Ovary (tissue), 9 donors: Measurements from ENCODE around the gene KIRREL1. TPM values are rescaled to one million over a fixed set of nuclear protein-coding genes. Genes with fewer than 3 reads are reported as not detected.

Experiments used
- DNase-seq, 5 donors: peaks; one replicate each; pipeline ENCODE4 v3.0.0-alpha.2; 2019 to 2020
- H3K27ac ChIP-seq, 2 donors: fragments of 200-600 bp; one replicate each; pipeline versions ENCODE4 v1.5.1 to v1.8.0; 2019 to 2022
- H3K27me3 ChIP-seq: fragments of 200-600 bp; one replicate; pipeline ENCODE4 v1.8.0; 2022
- H3K36me3 ChIP-seq: fragments of 200-600 bp; sonication (generic); one replicate; pipeline ENCODE4 v1.5.1; 2019
- H3K4me1 ChIP-seq: one replicate; pipeline ENCODE4 v1.8.1; 2013; ENCODE audit warnings: mild to moderate bottlenecking, moderate library complexity; ENCODE audit not compliant: insufficient read depth
- H3K4me3 ChIP-seq: fragments of 200-600 bp; sonication (generic); one replicate; pipeline ENCODE4 v1.5.1; 2017
- H3K9me3 ChIP-seq, 2 donors: fragments of 200-600 bp in 1 of 2; sonication (generic) in 1 of 2; one replicate each; pipeline versions ENCODE4 v1.5.1 to v1.8.1; 2013 to 2019; ENCODE audit warnings: mild to moderate bottlenecking in 1 of 2, moderate library complexity in 1 of 2
- EP300 ChIP-seq: sonication (generic); formaldehyde crosslinking; IDR thresholded peaks from one replicate; pipeline ENCODE4 v1.6.1; 2017; ENCODE audit warnings: antibody characterized with exemption
- POLR2A ChIP-seq: fragments of 450-650 bp; IDR thresholded peaks from one replicate; pipeline ENCODE4 v1.6.1; 2017; ENCODE audit warnings: antibody characterized with exemption, mild to moderate bottlenecking, moderate library complexity
- WGBS, 3 donors: extraction: QIAGEN DNeasy Blood & Tissue Kit in 1 of 3; methylation state at CpG; one replicate each; pipeline versions ENCODE4 v1.1.5 to v1.1.7; 2013 to 2017; 5-methylcytosine and 5-hydroxymethylcytosine counted together
- intact Hi-C, 4 donors: fragments of 100-400 bp; cut with DNase I; formaldehyde crosslinking; loops; one replicate each; pipeline versions ENCODE4 v1.11.0 to v1.15.1; 2022 to 2023
- polyA plus RNA-seq, 2 donors: library from polyadenylated mRNA; stranded (reverse); fragments of 200-250 nt in 1 of 2; fragments of 350-450 nt in 1 of 2; fragmentation: Illumina TruSeq in 1 of 2; extraction: RNeasy Lipid Tissue Mini Kit (QIAGEN cat#74804) in 1 of 2; gene quantifications; one replicate each; pipeline ENCODE4 v1.2.3, GENCODE V29; 2013 to 2014
- total RNA-seq, 7 donors: library from RNA; depleted of rRNA in 2 of 7; stranded (reverse); fragments of >200 nt in 2 of 7; fragmentation: NEBNext Ultra II Directional in 3 of 7; extraction: Animal tissue kit (Norgen Biotek cat#: 25700) in 3 of 7; gene quantifications; one replicate each; pipeline versions ENCODE4 v1.1.0 to v1.2.4, GENCODE V29; 2016 to 2023
- TF ChIP-seq, protein P1 (sequence below), 3 donors: fragments of 450-650 bp in 2 of 3; fragments of 200-600 bp in 1 of 3; IDR thresholded peaks; one replicate each; pipeline versions ENCODE4 v1.5.1 to v1.8.0; 2016 to 2022; ENCODE audit warnings: antibody characterized with exemption in 3 of 3, mild to moderate bottlenecking in 1 of 3
- donor health status: DM: no; HTN: no; CAD: no; lungs with moderate emphysema.
- donor health status: DM: no; HTN: no; CAD: no.
- donor health status: Bipolar disorder and iron deficiency.
- donor health status: DM: yes; HTN: yes; CAD: no.
- donor health status: DM: no; HTN: no; CAD: no.
- donor health status: DM: yes; HTN: yes; CAD: no.

The KIRREL1 gene
- total and polyA plus RNA-seq, 9 donors: 29.9 to 90.0 (median 65.8) TPM

DNA sequence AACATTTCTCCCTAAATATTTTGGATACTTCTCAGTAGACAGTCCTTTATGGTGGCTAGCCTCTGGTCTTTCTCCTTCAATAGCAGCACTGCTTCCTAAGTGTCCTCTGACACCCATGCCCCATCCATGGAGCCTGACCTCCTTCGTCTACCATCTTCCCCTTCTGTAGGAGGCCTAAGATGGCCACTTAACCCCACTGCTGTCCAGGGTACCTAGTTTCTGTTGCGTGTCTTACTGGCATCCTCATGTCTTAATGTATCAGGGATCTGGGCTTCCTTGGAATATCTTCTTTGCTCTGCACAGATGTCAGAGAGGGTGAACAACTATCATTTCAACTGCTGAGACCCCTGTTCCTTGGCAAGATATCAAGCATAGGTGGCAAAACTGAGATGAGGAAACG lies 5.4 kb upstream of the KIRREL1 start:
- peaks cover 5% of the 10 kb centered on the region for H3K4me1 ChIP-seq
- no peaks in the 10 kb centered on the region for H3K9me3 ChIP-seq
- TF ChIP-seq EP300: no peak
- TF ChIP-seq, protein P1, sequence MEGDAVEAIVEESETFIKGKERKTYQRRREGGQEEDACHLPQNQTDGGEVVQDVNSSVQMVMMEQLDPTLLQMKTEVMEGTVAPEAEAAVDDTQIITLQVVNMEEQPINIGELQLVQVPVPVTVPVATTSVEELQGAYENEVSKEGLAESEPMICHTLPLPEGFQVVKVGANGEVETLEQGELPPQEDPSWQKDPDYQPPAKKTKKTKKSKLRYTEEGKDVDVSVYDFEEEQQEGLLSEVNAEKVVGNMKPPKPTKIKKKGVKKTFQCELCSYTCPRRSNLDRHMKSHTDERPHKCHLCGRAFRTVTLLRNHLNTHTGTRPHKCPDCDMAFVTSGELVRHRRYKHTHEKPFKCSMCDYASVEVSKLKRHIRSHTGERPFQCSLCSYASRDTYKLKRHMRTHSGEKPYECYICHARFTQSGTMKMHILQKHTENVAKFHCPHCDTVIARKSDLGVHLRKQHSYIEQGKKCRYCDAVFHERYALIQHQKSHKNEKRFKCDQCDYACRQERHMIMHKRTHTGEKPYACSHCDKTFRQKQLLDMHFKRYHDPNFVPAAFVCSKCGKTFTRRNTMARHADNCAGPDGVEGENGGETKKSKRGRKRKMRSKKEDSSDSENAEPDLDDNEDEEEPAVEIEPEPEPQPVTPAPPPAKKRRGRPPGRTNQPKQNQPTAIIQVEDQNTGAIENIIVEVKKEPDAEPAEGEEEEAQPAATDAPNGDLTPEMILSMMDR (IDR thresholded peaks at IDR 0.05): no peak
- TF ChIP-seq POLR2A: no peak
- no peak for DNase-seq
- intact Hi-C loops: loop anchor here in 2 of 4 donors (5.0 to 10.0 kb wide), 2 partner anchors 107 to 124 kb away; no protein-coding TSS in a partner anchor
- no peak overlapping the region for H3K27ac ChIP-seq
- H3K36me3 ChIP-seq: no peaks in the 10 kb centered on the region
- WGBS, 3 donors: 80 to 87% (median 85%) methylated on average over 3 of the region's 3 CpGs
- H3K4me3 ChIP-seq: no peak overlapping the region
- no peaks in the 10 kb centered on the region for H3K27me3 ChIP-seq

DNA sequence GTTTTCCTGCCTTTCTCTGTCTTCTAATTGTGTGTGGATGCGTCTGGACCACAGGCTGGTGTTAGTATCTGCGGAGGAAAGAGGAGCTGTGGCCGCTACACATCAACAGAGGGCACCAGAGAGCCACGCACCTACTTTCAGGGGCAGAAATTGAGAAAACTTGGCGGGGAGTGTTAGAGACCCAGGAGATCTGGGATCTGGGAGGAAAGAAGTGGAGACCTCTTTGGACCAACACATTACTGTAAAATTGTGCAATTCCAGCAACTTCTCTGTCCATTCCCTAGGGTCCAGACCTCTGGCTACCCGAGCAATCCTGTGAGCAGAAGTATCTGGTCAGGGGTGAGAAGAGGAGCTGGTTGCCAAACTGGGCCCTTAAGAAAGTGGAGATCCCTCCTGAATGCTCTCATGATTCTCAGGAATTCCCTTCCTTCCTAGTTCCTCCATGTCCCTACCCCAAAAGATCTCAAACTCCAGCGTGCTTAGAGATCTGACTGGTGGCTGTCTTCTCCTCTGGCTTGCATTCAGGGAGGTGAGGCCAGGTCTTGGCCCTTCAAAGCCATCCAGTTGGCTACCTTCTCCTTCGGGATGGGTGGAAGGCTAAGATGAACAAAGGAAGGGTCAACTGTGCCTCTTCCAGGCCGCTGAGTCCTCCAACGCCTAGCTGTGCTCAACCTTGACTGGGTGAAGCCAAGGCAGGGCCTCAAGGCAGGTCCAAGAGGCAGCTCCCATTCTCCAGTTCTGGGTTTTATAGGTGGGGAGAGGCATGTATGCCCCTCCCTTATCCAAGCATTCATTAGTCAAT lies 1.2 kb upstream of the KIRREL1 start:
- peak overlapping the region; percentile 25 to 97 for H3K27ac ChIP-seq
- intact Hi-C loops: loop anchor here in 1 of 4 donors (2.0 to 10.0 kb wide), 4 partner anchors 43 to 1863 kb away; no protein-coding TSS in a partner anchor
- H3K4me1 ChIP-seq: peaks cover 13% of the 10 kb centered on the region
- H3K27me3 ChIP-seq: no peaks in the 10 kb centered on the region
- peak; percentile 75 to 89 (median 85) for DNase-seq
- TF ChIP-seq, protein P1 (IDR thresholded peaks at IDR 0.05): peak; percentile 92 to 95 (median 92)
- TF ChIP-seq EP300: no peak
- H3K36me3 ChIP-seq: no peaks in the 10 kb centered on the region
- H3K9me3 ChIP-seq: no peaks in the 10 kb centered on the region
- WGBS, 3 donors: 32 to 35% (median 35%) methylated on average over 10 of the region's 10 CpGs
- no peak overlapping the region for H3K4me3 ChIP-seq

DNA sequence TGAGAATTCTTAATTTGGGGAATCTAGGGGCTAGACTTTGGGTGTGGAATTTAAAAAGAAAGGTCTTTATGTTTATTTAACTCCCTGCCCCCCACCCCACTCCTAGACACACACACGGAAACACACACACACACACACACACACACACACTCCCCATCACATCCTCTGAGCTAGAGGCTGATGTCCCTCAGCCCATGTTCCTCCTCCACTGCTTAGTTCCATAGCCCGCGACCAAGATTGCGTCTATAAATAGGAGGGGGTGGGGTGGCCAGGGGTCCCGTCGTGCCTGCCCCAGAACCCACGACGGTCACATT lies 655 bp upstream of the KIRREL1 start:
- Histone ChIP-seq H3K27me3 (no peaks in the 10 kb centered on the region), H3K27ac (peak overlapping the region; percentile 95 to 97), H3K9me3 (no peaks in the 10 kb centered on the region), H3K36me3 (no peaks in the 10 kb centered on the region), H3K4me3 (peak overlapping the region; percentile 97), H3K4me1 (peaks cover 16% of the 10 kb centered on the region)
- intact Hi-C loops: loop anchor here in 1 of 4 donors (2.0 to 10.0 kb wide), 4 partner anchors 42 to 1862 kb away; no protein-coding TSS in a partner anchor
- DNase-seq: no peak
- 3% methylated on average over 8 of the region's 8 CpGs for WGBS, 3 donors
- TF ChIP-seq, protein P1 (IDR thresholded peaks at IDR 0.05): peak in 1 of 3 donors; percentile 10
- TF ChIP-seq EP300: no peak

DNA sequence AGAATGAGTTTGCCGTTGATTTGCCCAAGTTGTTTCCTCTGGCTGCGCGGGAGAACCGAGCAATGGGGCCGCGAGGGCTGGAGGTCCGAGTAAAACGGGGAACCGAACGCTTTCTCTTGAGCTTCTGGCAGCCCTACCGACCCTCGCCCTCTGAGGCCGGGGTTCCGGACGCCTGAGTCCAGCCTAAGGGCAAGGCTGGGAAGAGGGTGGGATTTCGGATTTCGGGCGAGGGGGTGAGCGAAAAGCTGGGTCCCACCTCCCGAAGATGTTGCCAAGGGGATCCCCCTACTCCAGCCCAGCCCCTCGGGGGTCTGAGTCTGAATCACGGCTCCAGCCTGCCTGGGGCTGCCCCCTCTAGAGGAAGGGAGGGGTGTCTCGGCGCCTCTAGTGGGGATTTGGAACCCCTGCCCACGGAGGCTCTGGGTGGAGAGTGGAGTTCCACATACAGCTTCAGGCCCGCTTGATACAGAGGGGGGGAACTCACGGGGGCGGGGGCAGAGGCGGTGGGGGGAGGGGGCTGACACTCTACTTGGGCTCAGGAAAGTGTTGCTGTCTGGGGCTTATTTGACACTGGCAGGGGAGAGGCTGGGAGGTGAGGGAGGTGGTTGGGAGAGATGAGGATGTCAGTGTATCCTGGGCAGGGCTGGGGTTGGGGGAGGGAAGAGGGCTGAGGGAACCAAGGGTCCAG lies 617 bp downstream of the KIRREL1 start:
- Histone ChIP-seq H3K27me3 (no peaks in the 10 kb centered on the region), H3K4me1 (peaks cover 24% of the 10 kb centered on the region), H3K9me3 (no peaks in the 10 kb centered on the region), H3K27ac (peak overlapping the region; percentile 95 to 97), H3K4me3 (peak overlapping the region; percentile 97), H3K36me3 (no peaks in the 10 kb centered on the region)
- TF ChIP-seq POLR2A (no peak), EP300 (no peak)
- TF ChIP-seq, protein P1 (IDR thresholded peaks at IDR 0.05): no peak
- 0 to 1% (median 0%) methylated on average over 20 to 29 of the region's 29 CpGs for WGBS, 3 donors
- peak; percentile 59 to 68 (median 63) for DNase-seq
- intact Hi-C loops: loop anchor here in 1 of 4 donors (2.0 to 10.0 kb wide), 4 partner anchors 41 to 1861 kb away; no protein-coding TSS in a partner anchor
